Panc1 (cell line): Measurements from ENCODE around the gene SLC29A1. TPM values are rescaled to one million over a fixed set of nuclear protein-coding genes. Genes with fewer than 3 reads are reported as not detected.
"Not testable (repeated sequence)": the region's sequence is repeated elsewhere in the genome, so short reads cannot be mapped to it uniquely, and the experiment has no call there.

Experiments
- ATAC-seq: fragments of 200-7000 bp; cut with Tn5 transposase; 2 replicates; pipeline ENCODE4 v1.9.1; 2020; ENCODE audit warnings: mild to moderate bottlenecking, moderate library complexity
- BruUV-seq: library from RNA; stranded (reverse); fragments of 400-500 nt; replicated peaks from 2 replicates; lab custom pipeline; 2021; lab: Mats Ljungman, UMichigan
- CTCF ChIA-PET: fragments of 300-600 bp; sonication (Branson Sonifier 250); formaldehyde crosslinking; loops from one replicate; lab custom pipeline; 2022; ENCODE audit warnings: antibody characterized with exemption; lab: Charles Lee
- POLR2A ChIA-PET: fragments of 300-600 bp; sonication (Branson Sonifier 250); formaldehyde crosslinking; loops from one replicate; lab custom pipeline; 2022; ENCODE audit warnings: antibody characterized with exemption; lab: Charles Lee
- DNase-seq: peaks from one replicate; pipeline ENCODE4 v3.0.0-alpha.2; 2010; ENCODE audit warnings: low read depth, low spot score
- H3K27ac ChIP-seq: 2 replicates; pipeline ENCODE4 v1.5.1; 2011; ENCODE audit warnings: mild to moderate bottlenecking, low read length, inconsistent platforms
- H3K27me3 ChIP-seq: fragments of 200-500 bp; sonication (Bioruptor generic); 2 replicates; pipeline ENCODE4 v1.6.0; 2014; ENCODE audit warnings: low read length, inconsistent platforms; ENCODE audit not compliant: control insufficient read depth, insufficient read depth
- H3K36me3 ChIP-seq: fragments of 200-500 bp; sonication (Bioruptor generic); 2 replicates; pipeline ENCODE4 v1.5.1; 2014; ENCODE audit warnings: inconsistent platforms, mild to moderate bottlenecking, low read length, moderate library complexity; ENCODE audit not compliant: control insufficient read depth, insufficient read depth
- H3K4me1 ChIP-seq: 2 replicates; pipeline ENCODE4 v1.5.1; 2011; ENCODE audit warnings: inconsistent platforms, mild to moderate bottlenecking, low read length, moderate library complexity; ENCODE audit not compliant: control insufficient read depth, insufficient read depth
- H3K4me3 ChIP-seq, 2 experiments: 2 replicates each; pipeline ENCODE4 v1.5.1; 2011 to 2012; ENCODE audit warnings: low read depth in 2 of 2, low read length in 2 of 2, mild to moderate bottlenecking in 2 of 2, inconsistent platforms in 1 of 2, moderate library complexity in 1 of 2
- H3K9me3 ChIP-seq: fragments of 200-500 bp; sonication (Bioruptor generic); 2 replicates; pipeline ENCODE4 v1.5.1; 2014; ENCODE audit warnings: low read depth, mild to moderate bottlenecking, inconsistent platforms, low read length, moderate library complexity; ENCODE audit not compliant: control insufficient read depth, insufficient read depth
- CTCF ChIP-seq: fragments of 450-650 bp; IDR thresholded peaks from 2 replicates; pipeline ENCODE4 v1.5.1; 2017; ENCODE audit warnings: mild to moderate bottlenecking
- POLR2AphosphoS5 ChIP-seq: IDR thresholded peaks from 2 replicates; pipeline ENCODE4 v1.6.1; 2012; ENCODE audit warnings: mild to moderate bottlenecking, low read depth, low read length, moderate library complexity
- SIN3A ChIP-seq: IDR thresholded peaks from 2 replicates; pipeline ENCODE4 v1.6.1; 2012; ENCODE audit warnings: low read depth, mild to moderate bottlenecking, low read length, moderate library complexity, borderline replicate concordance; ENCODE audit not compliant: insufficient read depth
- TCF7L2 ChIP-seq: IDR thresholded peaks from 2 replicates; pipeline ENCODE4 v1.6.1; 2011; ENCODE audit warnings: mild to moderate bottlenecking, low read depth, low read length, inconsistent platforms
- in situ Hi-C: cut with HindIII; loops from 2 replicates; pipeline ENCODE4 v1.10.0; 2016; ENCODE audit warnings: low sequenced_read_pairs, low pct_unique_long_range_greater_than_20kb
- intact Hi-C: fragments of 100-400 bp; cut with micrococcal nuclease; formaldehyde crosslinking; loops from one replicate; pipeline ENCODE4 v1.10.0; 2022; ENCODE audit not compliant: unreplicated experiment
- total RNA-seq: library from RNA; stranded (reverse); gene quantifications from one replicate; pipeline ENCODE4 v1.2.1, GENCODE V29; 2021; ENCODE audit not compliant: unreplicated experiment
- TF ChIP-seq, protein P1 (sequence below), 2 experiments: IDR thresholded peaks; 2 replicates each; pipeline ENCODE4 v1.6.1; 2011 to 2012; ENCODE audit warnings: low read depth in 2 of 2, control low read depth in 1 of 2, low read length in 1 of 2, mild to moderate bottlenecking in 1 of 2, moderate library complexity in 1 of 2; ENCODE audit not compliant: insufficient read depth in 1 of 2

Gene SLC29A1
- total RNA-seq, 1 experiment from 2014 or later = 263 TPM

GRCh38 chr6:44229376-44230033 is 6.1 kb downstream of the SLC29A1 start:
- intact Hi-C loops (loop anchor here (5.0 kb wide), 1 partner anchor 127 kb away; no protein-coding TSS in a partner anchor), in situ Hi-C loops (no loop called here)
- peaks cover 65% of the 10 kb centered on the region for H3K4me1 ChIP-seq
- H3K27ac ChIP-seq = no peak overlapping the region
- H3K27me3 ChIP-seq = no peaks in the 10 kb centered on the region
- ATAC-seq (no peak), DNase-seq (no peak)
- no peaks in the 10 kb centered on the region for H3K9me3 ChIP-seq
- no peak overlapping the region for H3K4me3 ChIP-seq
- no TSS peak for BruUV-seq
- ChIA-PET CTCF (no interaction called here), POLR2A (no interaction called here)
- peaks cover 5% of the 10 kb centered on the region for H3K36me3 ChIP-seq
- TF ChIP-seq, protein P1, sequence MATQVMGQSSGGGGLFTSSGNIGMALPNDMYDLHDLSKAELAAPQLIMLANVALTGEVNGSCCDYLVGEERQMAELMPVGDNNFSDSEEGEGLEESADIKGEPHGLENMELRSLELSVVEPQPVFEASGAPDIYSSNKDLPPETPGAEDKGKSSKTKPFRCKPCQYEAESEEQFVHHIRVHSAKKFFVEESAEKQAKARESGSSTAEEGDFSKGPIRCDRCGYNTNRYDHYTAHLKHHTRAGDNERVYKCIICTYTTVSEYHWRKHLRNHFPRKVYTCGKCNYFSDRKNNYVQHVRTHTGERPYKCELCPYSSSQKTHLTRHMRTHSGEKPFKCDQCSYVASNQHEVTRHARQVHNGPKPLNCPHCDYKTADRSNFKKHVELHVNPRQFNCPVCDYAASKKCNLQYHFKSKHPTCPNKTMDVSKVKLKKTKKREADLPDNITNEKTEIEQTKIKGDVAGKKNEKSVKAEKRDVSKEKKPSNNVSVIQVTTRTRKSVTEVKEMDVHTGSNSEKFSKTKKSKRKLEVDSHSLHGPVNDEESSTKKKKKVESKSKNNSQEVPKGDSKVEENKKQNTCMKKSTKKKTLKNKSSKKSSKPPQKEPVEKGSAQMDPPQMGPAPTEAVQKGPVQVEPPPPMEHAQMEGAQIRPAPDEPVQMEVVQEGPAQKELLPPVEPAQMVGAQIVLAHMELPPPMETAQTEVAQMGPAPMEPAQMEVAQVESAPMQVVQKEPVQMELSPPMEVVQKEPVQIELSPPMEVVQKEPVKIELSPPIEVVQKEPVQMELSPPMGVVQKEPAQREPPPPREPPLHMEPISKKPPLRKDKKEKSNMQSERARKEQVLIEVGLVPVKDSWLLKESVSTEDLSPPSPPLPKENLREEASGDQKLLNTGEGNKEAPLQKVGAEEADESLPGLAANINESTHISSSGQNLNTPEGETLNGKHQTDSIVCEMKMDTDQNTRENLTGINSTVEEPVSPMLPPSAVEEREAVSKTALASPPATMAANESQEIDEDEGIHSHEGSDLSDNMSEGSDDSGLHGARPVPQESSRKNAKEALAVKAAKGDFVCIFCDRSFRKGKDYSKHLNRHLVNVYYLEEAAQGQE (IDR thresholded peaks at IDR 0.05; ENCODE audit: insufficient read depth in 1 of 2, low read depth in 2 of 2, low read length in 1 of 2) = no peak
- TF ChIP-seq SIN3A = no peak
- no peak for TF ChIP-seq TCF7L2
- no peak for TF ChIP-seq POLR2AphosphoS5
- no peak for TF ChIP-seq CTCF

DNA sequence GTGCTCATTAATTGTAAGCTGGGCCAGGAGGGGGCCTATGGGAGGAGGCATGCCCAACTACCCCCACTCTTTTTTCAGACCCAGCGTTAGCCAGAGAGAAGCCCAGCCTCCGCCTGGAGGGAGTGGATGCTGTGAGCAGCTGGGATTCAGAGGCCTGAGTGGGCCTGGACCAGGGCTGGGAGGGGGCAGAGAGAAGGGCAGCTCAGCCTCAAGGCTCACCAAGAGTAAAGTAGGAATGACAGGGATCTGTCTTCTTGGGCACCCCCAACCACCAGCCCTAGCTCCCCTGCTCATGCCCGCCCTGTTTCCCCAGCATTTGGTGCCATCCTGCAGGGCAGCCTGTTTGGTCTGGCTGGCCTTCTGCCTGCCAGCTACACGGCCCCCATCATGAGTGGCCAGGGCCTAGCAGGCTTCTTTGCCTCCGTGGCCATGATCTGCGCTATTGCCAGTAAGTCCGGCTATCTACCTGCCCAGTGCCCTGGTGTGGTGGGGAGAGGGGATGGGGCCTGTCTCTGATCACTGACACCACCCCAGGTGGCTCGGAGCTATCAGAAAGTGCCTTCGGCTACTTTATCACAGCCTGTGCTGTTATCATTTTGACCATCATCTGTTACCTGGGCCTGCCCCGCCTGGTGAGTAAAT is 6.8 kb downstream of the SLC29A1 start:
- TF ChIP-seq, protein P1 (IDR thresholded peaks at IDR 0.05; ENCODE audit: insufficient read depth in 1 of 2, low read depth in 2 of 2, low read length in 1 of 2) = no peak
- TF ChIP-seq POLR2AphosphoS5 (no peak), CTCF (no peak), TCF7L2 (no peak), SIN3A (no peak)
- H3K27ac ChIP-seq = no peak overlapping the region
- H3K4me1 ChIP-seq = peaks cover 65% of the 10 kb centered on the region
- ATAC-seq (no peak), DNase-seq (no peak)
- H3K36me3 ChIP-seq = peaks cover 5% of the 10 kb centered on the region
- intact Hi-C loops (loop anchor here (5.0 kb wide), 1 partner anchor 128 kb away; no protein-coding TSS in a partner anchor), in situ Hi-C loops (no loop called here)
- no peak overlapping the region for H3K4me3 ChIP-seq
- POLR2A ChIA-PET = no interaction called here
- no TSS peak for BruUV-seq
- no peaks in the 10 kb centered on the region for H3K9me3 ChIP-seq
- no peaks in the 10 kb centered on the region for H3K27me3 ChIP-seq
- CTCF ChIA-PET = interaction anchor here (0.6 kb wide), 1 partner anchor 40 kb away, joined by 6 read pairs; no protein-coding TSS in a partner anchor

DNA sequence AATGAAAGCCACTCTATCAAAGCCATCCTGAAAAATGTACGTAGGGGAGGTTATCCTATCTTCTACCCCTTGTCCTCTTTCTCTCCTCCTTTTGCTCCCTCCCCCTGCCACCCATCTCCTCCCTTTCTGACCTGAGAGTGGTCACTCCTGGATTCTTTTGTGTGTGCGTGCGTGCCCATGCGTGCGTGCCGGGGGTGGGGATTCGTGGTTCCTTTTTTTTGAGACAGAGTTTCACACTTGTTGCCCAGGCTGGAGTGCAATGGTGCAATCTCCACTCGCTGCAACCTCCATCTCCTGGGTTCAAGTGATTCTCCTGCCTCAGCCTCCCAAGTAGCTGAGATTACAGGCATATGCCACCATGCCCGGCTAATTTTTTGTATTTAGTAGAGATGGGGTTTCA is 8.0 kb downstream of the SLC29A1 start:
- H3K9me3 ChIP-seq, H3K27me3 ChIP-seq, DNase-seq, CTCF ChIA-PET, POLR2A ChIA-PET, BruUV-seq, in situ Hi-C loops, ATAC-seq, H3K4me3 ChIP-seq, H3K36me3 ChIP-seq, H3K27ac ChIP-seq: not testable (repeated sequence)
- intact Hi-C loops = loop anchor here (5.0 kb wide), 1 partner anchor 129 kb away; no protein-coding TSS in a partner anchor
- peaks cover 65% of the 10 kb centered on the region for H3K4me1 ChIP-seq
